HCT116 (cell line): ENCODE measurements around the gene SKA2. TPM values are rescaled to one million over a fixed set of nuclear protein-coding genes. Genes with fewer than 3 reads are reported as not detected.

ENCODE experiments used
- ATAC-seq: fragments of 200-7000 bp; cut with Tn5 transposase; 2 replicates; pipeline ENCODE4 v1.9.1; 2020; ENCODE audit warnings: mild to moderate bottlenecking, moderate library complexity
- BruUV-seq: library from RNA; stranded (reverse); fragments of 400-500 nt; replicated peaks from 2 replicates; lab custom pipeline; 2021; lab: Mats Ljungman, UMichigan
- CTCF ChIA-PET: fragments of 300-600 bp; sonication (Branson Sonifier 250); formaldehyde crosslinking; loops from one replicate; lab custom pipeline; 2021; ENCODE audit warnings: antibody characterized with exemption; lab: Charles Lee
- POLR2A ChIA-PET: fragments of 300-600, 350-600 bp; sonication (Branson Sonifier 250); formaldehyde crosslinking; loops from one replicate; lab custom pipeline; 2021; ENCODE audit warnings: antibody characterized with exemption; lab: Charles Lee
- RAD21 ChIA-PET, 2 experiments: fragments of 300-600 bp; sonication (Branson Sonifier 250); formaldehyde crosslinking; loops; one replicate each; lab custom pipeline; 2023; ENCODE audit warnings: low total read pairs in 2 of 2; ENCODE audit not compliant: uncharacterized antibody in 2 of 2, unreplicated experiment in 2 of 2, low non-redundant PET in 1 of 2; lab: Charles Lee
- DNase-seq: peaks from one replicate; pipeline ENCODE4 v3.0.0-alpha.2; 2010; ENCODE audit warnings: low read depth, low spot score
- H2AFZ ChIP-seq: fragments of 200-600 bp; shearing (Covaris generic), sonication (generic); 2 replicates; pipeline ENCODE4 v1.6.1; 2017; ENCODE audit warnings: low read depth, mixed run types, mixed read lengths, antibody characterized with exemption, low read length; ENCODE audit not compliant: poor library complexity, severe bottlenecking
- H3K27ac ChIP-seq: 2 replicates; pipeline ENCODE4 v1.5.1; 2012; ENCODE audit warnings: low read depth, low read length
- H3K27me3 ChIP-seq: fragments of 200-600 bp; sonication (generic); 2 replicates; pipeline ENCODE4 v1.6.1; 2016; ENCODE audit warnings: mixed run types, low read length, mixed read lengths; ENCODE audit not compliant: insufficient read depth
- H3K36me3 ChIP-seq, 2 experiments: fragments of 200-500 bp in 1 of 2; fragments of 200-600 bp in 1 of 2; sonication (Bioruptor generic) in 1 of 2; sonication (generic) in 1 of 2; 2 replicates each; pipeline versions ENCODE4 v1.5.1 to v1.6.1; 2014 to 2016; ENCODE audit warnings: low read length in 2 of 2, inconsistent platforms in 1 of 2, mixed read lengths in 1 of 2, mixed run types in 1 of 2; ENCODE audit not compliant: insufficient read depth in 2 of 2, control insufficient read depth in 1 of 2
- H3K4me1 ChIP-seq, 2 experiments: fragments of 200-600 bp in 1 of 2; sonication (generic) in 1 of 2; 2 replicates each; pipeline versions ENCODE4 v1.5.1 to v1.6.1; 2012 to 2017; ENCODE audit warnings: low read length in 2 of 2, inconsistent platforms in 1 of 2, mild to moderate bottlenecking in 1 of 2, mixed read lengths in 1 of 2, mixed run types in 1 of 2, moderate library complexity in 1 of 2; ENCODE audit not compliant: insufficient read depth in 2 of 2, control insufficient read depth in 1 of 2
- H3K4me2 ChIP-seq: fragments of 200-600 bp; sonication (generic); 2 replicates; pipeline ENCODE4 v1.6.1; 2017; ENCODE audit warnings: mixed run types, low read length, mixed read lengths
- H3K4me3 ChIP-seq, 2 experiments: fragments of 200-600 bp in 1 of 2; sonication (generic) in 1 of 2; replicated peaks in 1 of 2; 2 replicates each; pipeline ENCODE4 v1.5.1; 2011 to 2016; ENCODE audit warnings: low read length in 2 of 2, control low read depth in 1 of 2, low read depth in 1 of 2, mild to moderate bottlenecking in 1 of 2, mixed read lengths in 1 of 2, mixed run types in 1 of 2
- H3K79me2 ChIP-seq: fragments of 200-600 bp; sonication (generic); 2 replicates; pipeline ENCODE4 v1.6.1; 2017; ENCODE audit warnings: mild to moderate bottlenecking, mixed run types, low read length, moderate library complexity, mixed read lengths; ENCODE audit not compliant: insufficient read depth
- H3K9ac ChIP-seq: fragments of 200-600 bp; sonication (generic); 2 replicates; pipeline ENCODE4 v1.6.1; 2016; ENCODE audit warnings: low read length, mixed read lengths
- H3K9me2 ChIP-seq: fragments of 200-600 bp; sonication (generic), shearing (Covaris generic); 2 replicates; pipeline ENCODE4 v1.6.1; 2017; ENCODE audit warnings: mixed run types, mild to moderate bottlenecking, moderate library complexity; ENCODE audit not compliant: insufficient read depth
- H3K9me3 ChIP-seq, 2 experiments: fragments of 200-500 bp in 1 of 2; fragments of 200-600 bp in 1 of 2; sonication (Bioruptor generic) in 1 of 2; sonication (generic) in 1 of 2; 2 replicates each; pipeline ENCODE4 v1.6.1; 2014 to 2017; ENCODE audit warnings: low read length in 2 of 2, mixed read lengths in 2 of 2, inconsistent platforms in 1 of 2, low read depth in 1 of 2, mild to moderate bottlenecking in 1 of 2, mixed run types in 1 of 2, moderate library complexity in 1 of 2; ENCODE audit not compliant: control insufficient read depth in 1 of 2, insufficient read depth in 1 of 2
- H4K20me1 ChIP-seq: fragments of 200-600 bp; sonication (generic), shearing (Covaris generic); 2 replicates; pipeline ENCODE4 v1.6.1; 2017; ENCODE audit warnings: mixed run types, mild to moderate bottlenecking, moderate library complexity; ENCODE audit not compliant: insufficient read depth
- EGR1 ChIP-seq: IDR thresholded peaks from 2 replicates; pipeline ENCODE4 v1.6.1; 2012; ENCODE audit warnings: low read depth
- EZH2phosphoT487 ChIP-seq: fragments of 200-600 bp; IDR thresholded peaks from 2 replicates; pipeline ENCODE4 v1.6.1; 2018; ENCODE audit warnings: antibody characterized with exemption, borderline replicate concordance
- POLR2AphosphoS5 ChIP-seq: IDR thresholded peaks from 2 replicates; pipeline ENCODE4 v1.6.1; 2011; ENCODE audit warnings: mild to moderate bottlenecking, low read depth, low read length, moderate library complexity
- RAD21 ChIP-seq: IDR thresholded peaks from 2 replicates; pipeline ENCODE4 v1.6.1; 2012; ENCODE audit warnings: low read depth, mild to moderate bottlenecking
- SIN3A ChIP-seq: IDR thresholded peaks from 2 replicates; pipeline ENCODE4 v1.6.1; 2012; ENCODE audit warnings: low read depth
- SRF ChIP-seq: IDR thresholded peaks from 2 replicates; pipeline ENCODE4 v1.6.1; 2012; ENCODE audit warnings: low read depth
- YY1 ChIP-seq: IDR thresholded peaks from 2 replicates; pipeline ENCODE4 v1.6.1; 2011; ENCODE audit warnings: low read length, low read depth, moderate library complexity, mild to moderate bottlenecking; ENCODE audit not compliant: insufficient replicate concordance; ENCODE audit errors: extremely low read depth
- ZFX ChIP-seq: fragments of 450-650 bp; IDR thresholded peaks from 2 replicates; pipeline ENCODE4 v1.6.1; 2017
- intact Hi-C: fragments of 100-400 bp; cut with micrococcal nuclease; formaldehyde crosslinking; loops from 2 replicates; pipeline ENCODE4 v1.10.0; 2022
- total RNA-seq: library from RNA; stranded (reverse); gene quantifications from one replicate; pipeline ENCODE4 v1.2.1, GENCODE V29; 2021; ENCODE audit not compliant: unreplicated experiment

Gene SKA2
- total RNA-seq, 1 experiment from 2014 or later = 72.8 TPM

- no peaks in the 10 kb centered on the region for H3K9me3 ChIP-seq
- intact Hi-C loops = no loop called here
- H3K4me1 ChIP-seq = peaks cover 5 to 10% of the 10 kb centered on the region in 2 experiments; a peak in 3 of 4 replicates
- no peak for ATAC-seq
- peaks cover 4 to 9% of the 10 kb centered on the region in 2 experiments; a peak in 2 of 4 replicates for H3K36me3 ChIP-seq
- no peak overlapping the region for H2AFZ ChIP-seq
- no peaks in the 10 kb centered on the region for H3K9me2 ChIP-seq
- DNase-seq = no peak
- no peaks in the 10 kb centered on the region for H3K27me3 ChIP-seq
- H4K20me1 ChIP-seq = no peaks in the 10 kb centered on the region
- CTCF ChIA-PET = no interaction called here
- H3K4me3 ChIP-seq = no peak overlapping the region
- RAD21 ChIA-PET = no interaction called here
- BruUV-seq = no TSS peak
- TF ChIP-seq EZH2phosphoT487 (no peak), SRF (no peak), RAD21 (no peak), YY1 (no peak), SIN3A (no peak)
- TF ChIP-seq, all 23 proteins: peak for 0
- H3K9ac ChIP-seq = no peak overlapping the region
- H3K27ac ChIP-seq = no peak overlapping the region
- no peak overlapping the region for H3K4me2 ChIP-seq
- POLR2A ChIA-PET = interaction anchor here (0.5 kb wide), 1 partner anchor 19 kb away, joined by 3 read pairs; no protein-coding TSS in a partner anchor
- peaks cover 26% of the 10 kb centered on the region for H3K79me2 ChIP-seq
These were observed 44.0 kb downstream of the SKA2 start for GRCh38 chr17:59110973-59111372.

DNA sequence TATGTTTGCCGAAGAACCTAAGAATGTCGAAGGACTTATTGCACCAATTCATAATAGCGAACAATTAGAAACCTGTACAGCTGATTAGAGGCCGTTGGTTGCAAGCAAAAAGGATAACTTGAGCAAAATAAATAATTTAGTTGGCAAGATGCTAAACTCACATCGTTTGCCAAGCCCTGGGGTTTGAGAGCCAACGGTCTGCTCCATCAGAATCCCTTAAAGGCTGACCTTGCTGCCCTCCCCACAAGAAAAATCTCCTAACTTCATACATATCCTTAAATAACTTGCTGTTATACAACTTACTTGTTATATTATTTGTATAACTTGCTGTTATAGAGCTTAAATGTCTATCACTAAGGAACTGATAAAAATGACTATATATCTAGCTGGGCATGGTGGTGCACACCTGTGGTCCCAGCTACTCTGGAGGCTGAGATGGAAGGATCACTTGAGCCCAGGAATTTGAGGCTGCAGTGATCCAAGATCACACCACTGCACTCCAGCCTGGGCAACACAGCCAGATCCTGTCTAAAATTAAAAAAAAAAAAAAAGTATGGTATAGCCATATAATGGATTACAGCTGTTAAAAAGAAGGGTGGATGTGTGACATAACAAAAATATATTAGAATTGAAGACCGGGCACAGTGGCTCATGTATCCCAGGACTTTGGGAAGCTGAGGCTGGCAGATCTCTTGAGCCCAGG is 46.4 kb downstream of the SKA2 start:
- ATAC-seq = no peak
- H3K36me3 ChIP-seq = peaks cover 0 to 6% of the 10 kb centered on the region in 2 experiments; a peak in 1 of 4 replicates
- no peaks in the 10 kb centered on the region for H3K27me3 ChIP-seq
- intact Hi-C loops = loop anchor here (10.0 kb wide), 1 partner anchor 594 kb away; the partner anchor contains the start of gene MTMR4
- no peak for DNase-seq
- ChIA-PET RAD21 (interaction anchor here (0.7 kb wide), 3 partner anchors 10 to 1301 kb away, joined by 3 read pairs; no protein-coding TSS in a partner anchor), POLR2A (no interaction called here), CTCF (no interaction called here)
- no peaks in the 10 kb centered on the region for H3K9me3 ChIP-seq
- no peak overlapping the region for H3K4me3 ChIP-seq
- H3K27ac ChIP-seq = no peak overlapping the region
- H3K4me1 ChIP-seq = peaks cover 12 to 19% of the 10 kb centered on the region in 2 experiments
- H3K79me2 ChIP-seq = peaks cover 37% of the 10 kb centered on the region
- no TSS peak for BruUV-seq
- no peaks in the 10 kb centered on the region; the same call in 1 of the 2 replicates for H4K20me1 ChIP-seq
- no peak overlapping the region for H3K4me2 ChIP-seq
- no peaks in the 10 kb centered on the region for H3K9me2 ChIP-seq
- H3K9ac ChIP-seq = no peak overlapping the region
- peak; percentile 7; the same call in 1 of the 2 replicates for TF ChIP-seq POLR2AphosphoS5
- TF ChIP-seq SRF = no peak
- TF ChIP-seq EGR1 = no peak
- TF ChIP-seq ZFX = no peak
- H2AFZ ChIP-seq = no peak overlapping the region
